Lower lobe of right lung (tissue), 2 donors: ENCODE results near the gene MLST8. TPM values are rescaled to one million over a fixed set of nuclear protein-coding genes. Genes with fewer than 3 reads are reported as not detected.

ENCODE experiments used
- ATAC-seq, 2 donors: fragments of 200-7000 bp; cut with Tn5 transposase; one replicate each; pipeline ENCODE4 v1.9.1; 2020 to 2022; ENCODE audit warnings: mild to moderate bottlenecking in 2 of 2, moderate library complexity in 2 of 2
- DNase-seq: peaks from one replicate; pipeline ENCODE4 v3.0.0-alpha.2; 2020
- H3K27ac ChIP-seq: fragments of 200-600 bp; one replicate; pipeline ENCODE4 v1.8.0; 2022
- H3K27me3 ChIP-seq: fragments of 200-600 bp; one replicate; pipeline ENCODE4 v1.8.0; 2022; ENCODE audit warnings: low read depth
- H3K36me3 ChIP-seq: fragments of 200-600 bp; one replicate; pipeline ENCODE4 v1.8.0; 2022; ENCODE audit warnings: mild to moderate bottlenecking
- H3K4me1 ChIP-seq: fragments of 200-600 bp; one replicate; pipeline ENCODE4 v1.8.0; 2022
- H3K4me3 ChIP-seq: fragments of 200-600 bp; one replicate; pipeline ENCODE4 v1.8.0; 2022; ENCODE audit warnings: mild to moderate bottlenecking
- H3K9me3 ChIP-seq: fragments of 200-600 bp; one replicate; pipeline ENCODE4 v1.8.0; 2022
- intact Hi-C: fragments of 100-400 bp; cut with DNase I; formaldehyde crosslinking; loops from one replicate; pipeline ENCODE4 v1.11.0; 2022
- total RNA-seq: library from RNA; stranded (reverse); fragmentation: NEBNext Ultra II Directional; extraction: Animal tissue kit (Norgen Biotek cat#: 25700); gene quantifications from one replicate; pipeline ENCODE4 v1.2.1, GENCODE V29; 2021
- TF ChIP-seq, protein P1 (sequence below): fragments of 200-600 bp; IDR thresholded peaks from one replicate; pipeline ENCODE4 v1.8.0; 2022; ENCODE audit warnings: antibody characterized with exemption, mild to moderate bottlenecking
- donor health status: DM: no; HTN: yes; CAD: no; lungs with severe emphysema.

Gene MLST8
- total RNA-seq, 1 donor from 2014 or later, result 26.6 TPM

DNA sequence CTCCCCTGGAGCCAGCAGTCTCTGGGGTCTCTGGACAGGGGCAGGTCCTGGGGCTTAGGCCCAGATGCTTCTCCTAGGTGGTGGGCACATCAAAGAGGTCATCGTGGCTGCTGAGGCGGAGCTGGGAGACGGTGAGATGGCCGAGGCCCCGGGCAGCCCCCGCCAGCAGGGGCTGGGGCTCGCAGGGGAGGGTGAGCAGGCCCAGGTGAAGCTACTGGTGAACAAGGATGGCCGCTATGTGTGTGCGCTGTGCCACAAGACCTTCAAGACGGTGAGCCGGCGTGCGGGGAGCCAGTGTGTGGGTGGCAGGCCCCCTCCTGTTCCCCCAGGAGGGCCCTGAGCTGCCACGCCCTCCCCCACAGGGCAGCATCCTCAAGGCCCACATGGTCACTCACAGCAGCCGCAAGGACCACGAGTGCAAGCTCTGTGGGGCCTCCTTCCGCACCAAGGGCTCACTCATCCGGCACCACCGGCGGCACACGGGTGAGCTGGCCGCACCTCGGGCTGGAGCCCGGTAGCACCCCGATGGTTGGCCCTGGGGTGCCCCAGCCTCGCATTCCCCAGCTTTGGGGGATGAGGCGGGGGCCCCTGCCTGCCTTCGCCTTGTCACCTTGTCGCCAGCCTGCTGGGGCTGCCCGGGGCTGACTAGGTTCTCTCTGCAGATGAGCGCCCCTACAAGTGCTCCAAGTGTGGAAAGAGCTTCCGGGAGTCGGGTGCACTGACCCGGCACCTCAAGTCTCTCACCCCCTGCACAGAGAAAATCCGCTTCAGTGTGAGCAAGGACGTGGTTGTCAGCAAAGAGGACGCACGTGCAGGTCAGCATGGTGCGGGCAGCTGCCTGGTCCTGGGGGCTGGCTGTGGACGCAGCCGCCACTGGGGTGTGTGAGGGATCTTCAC is 27.1 kb downstream of the MLST8 start:
- no peak overlapping the region for H3K4me3 ChIP-seq
- peaks cover 78% of the 10 kb centered on the region for H3K36me3 ChIP-seq
- intact Hi-C loops, result no loop called here
- DNase-seq (no peak), ATAC-seq (no peak)
- peaks cover 15% of the 10 kb centered on the region for H3K4me1 ChIP-seq
- no peaks in the 10 kb centered on the region for H3K9me3 ChIP-seq
- peaks cover 24% of the 10 kb centered on the region for H3K27me3 ChIP-seq
- TF ChIP-seq, protein P1, sequence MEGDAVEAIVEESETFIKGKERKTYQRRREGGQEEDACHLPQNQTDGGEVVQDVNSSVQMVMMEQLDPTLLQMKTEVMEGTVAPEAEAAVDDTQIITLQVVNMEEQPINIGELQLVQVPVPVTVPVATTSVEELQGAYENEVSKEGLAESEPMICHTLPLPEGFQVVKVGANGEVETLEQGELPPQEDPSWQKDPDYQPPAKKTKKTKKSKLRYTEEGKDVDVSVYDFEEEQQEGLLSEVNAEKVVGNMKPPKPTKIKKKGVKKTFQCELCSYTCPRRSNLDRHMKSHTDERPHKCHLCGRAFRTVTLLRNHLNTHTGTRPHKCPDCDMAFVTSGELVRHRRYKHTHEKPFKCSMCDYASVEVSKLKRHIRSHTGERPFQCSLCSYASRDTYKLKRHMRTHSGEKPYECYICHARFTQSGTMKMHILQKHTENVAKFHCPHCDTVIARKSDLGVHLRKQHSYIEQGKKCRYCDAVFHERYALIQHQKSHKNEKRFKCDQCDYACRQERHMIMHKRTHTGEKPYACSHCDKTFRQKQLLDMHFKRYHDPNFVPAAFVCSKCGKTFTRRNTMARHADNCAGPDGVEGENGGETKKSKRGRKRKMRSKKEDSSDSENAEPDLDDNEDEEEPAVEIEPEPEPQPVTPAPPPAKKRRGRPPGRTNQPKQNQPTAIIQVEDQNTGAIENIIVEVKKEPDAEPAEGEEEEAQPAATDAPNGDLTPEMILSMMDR, result no peak
- H3K27ac ChIP-seq, result no peak overlapping the region

DNA sequence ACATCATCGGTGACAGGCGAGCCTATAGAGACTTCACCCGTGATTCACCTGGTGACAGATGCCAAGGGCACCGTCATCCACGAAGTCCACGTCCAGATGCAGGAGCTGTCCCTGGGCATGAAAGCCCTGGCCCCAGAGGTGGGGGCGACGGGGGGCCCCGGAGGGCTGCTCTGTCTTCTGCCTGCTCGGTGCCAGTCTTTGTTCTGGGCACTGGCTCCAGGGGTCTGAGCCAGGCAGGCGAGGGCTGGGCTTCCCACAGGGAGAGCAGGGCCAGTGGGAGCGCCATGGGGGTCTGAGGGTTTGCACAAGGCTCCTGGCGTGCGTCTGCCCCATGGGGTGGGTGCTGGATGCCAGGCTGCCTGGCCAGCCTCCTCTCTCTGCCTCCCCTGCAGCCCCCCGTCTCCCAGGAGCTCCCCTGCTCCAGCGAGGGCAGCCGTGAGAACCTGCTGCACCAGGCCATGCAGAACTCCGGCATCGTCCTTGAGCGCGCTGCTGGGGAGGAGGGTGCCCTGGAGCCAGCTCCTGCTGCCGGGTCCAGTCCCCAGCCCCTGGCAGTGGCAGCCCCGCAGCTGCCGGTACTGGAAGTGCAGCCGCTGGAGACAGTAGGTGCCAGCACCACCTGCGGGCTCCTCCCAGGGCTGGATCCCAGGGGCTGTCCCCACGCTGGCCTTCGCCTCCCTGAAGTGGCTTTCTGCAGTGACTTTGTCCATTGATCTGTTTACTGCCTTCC is 28.0 kb downstream of the MLST8 start:
- Histone ChIP-seq H3K4me3 (no peak overlapping the region), H3K4me1 (peaks cover 24% of the 10 kb centered on the region), H3K27ac (no peak overlapping the region), H3K9me3 (no peaks in the 10 kb centered on the region), H3K27me3 (peaks cover 30% of the 10 kb centered on the region), H3K36me3 (peaks cover 75% of the 10 kb centered on the region)
- DNase-seq, result no peak
- intact Hi-C loops, result no loop called here
- no peak for ATAC-seq
- TF ChIP-seq, protein P1, result no peak

DNA sequence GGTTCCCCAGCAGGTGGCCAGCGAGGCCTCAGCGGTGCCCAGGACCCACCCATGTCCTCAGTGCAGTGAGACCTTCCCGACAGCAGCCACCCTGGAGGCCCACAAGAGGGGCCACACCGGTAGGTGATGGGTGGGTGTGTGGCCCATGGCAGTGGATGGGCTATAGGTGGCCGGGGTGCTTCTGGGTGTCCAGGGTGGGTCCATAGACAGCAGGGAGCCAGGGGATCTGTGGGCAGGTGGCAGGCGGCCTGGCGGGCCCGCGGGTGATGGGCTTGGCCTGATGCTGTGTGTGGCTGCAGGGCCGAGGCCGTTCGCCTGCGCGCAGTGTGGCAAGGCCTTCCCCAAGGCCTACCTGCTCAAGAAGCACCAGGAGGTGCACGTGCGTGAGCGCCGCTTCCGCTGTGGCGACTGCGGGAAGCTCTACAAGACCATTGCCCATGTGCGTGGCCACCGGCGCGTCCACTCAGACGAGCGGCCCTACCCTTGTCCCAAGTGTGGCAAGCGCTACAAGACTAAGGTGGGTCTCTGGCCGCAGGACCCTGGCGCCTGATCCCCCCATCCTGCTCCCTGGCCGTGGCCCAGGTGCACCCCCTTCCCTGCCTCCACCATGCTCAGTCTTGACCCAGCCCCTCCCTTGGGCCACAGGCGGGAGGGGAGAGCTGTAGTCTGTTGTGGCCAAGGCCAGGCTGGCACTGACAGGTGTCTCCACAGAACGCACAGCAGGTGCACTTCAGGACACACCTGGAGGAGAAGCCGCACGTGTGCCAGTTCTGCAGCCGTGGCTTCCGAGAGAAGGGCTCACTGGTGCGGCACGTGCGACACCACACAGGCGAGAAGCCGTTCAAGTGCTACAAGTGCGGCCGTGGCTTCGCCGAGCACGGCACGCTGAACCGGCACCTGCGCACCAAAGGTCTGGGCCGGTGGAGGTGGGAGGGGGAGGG is 28.9 kb downstream of the MLST8 start:
- TF ChIP-seq, protein P1, result no peak
- intact Hi-C loops, result no loop called here
- Histone ChIP-seq H3K4me3 (no peak overlapping the region), H3K36me3 (peaks cover 65% of the 10 kb centered on the region), H3K27me3 (peaks cover 30% of the 10 kb centered on the region), H3K27ac (no peak overlapping the region), H3K4me1 (peaks cover 25% of the 10 kb centered on the region), H3K9me3 (no peaks in the 10 kb centered on the region)
- ATAC-seq (no peak), DNase-seq (no peak)

DNA sequence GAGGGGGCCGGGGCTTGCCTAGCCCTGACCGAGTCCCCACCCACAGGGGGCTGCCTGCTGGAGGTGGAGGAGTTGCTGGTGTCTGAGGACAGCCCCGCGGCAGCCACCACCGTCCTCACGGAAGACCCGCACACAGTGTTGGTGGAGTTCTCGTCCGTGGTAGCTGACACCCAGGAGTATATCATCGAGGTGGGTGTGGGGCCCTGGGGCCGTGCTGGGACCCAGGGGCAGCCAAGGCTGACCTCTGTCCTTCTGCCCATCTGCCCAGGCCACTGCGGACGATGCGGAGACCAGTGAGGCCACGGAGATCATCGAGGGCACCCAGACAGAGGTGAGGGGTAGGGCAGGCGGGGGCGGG is 29.5 kb downstream of the MLST8 start:
- H3K27ac ChIP-seq, result no peak overlapping the region
- H3K36me3 ChIP-seq, result peaks cover 61% of the 10 kb centered on the region

More for the DNA sequence above, 29.5 kb downstream of the MLST8 start:
- peaks cover 30% of the 10 kb centered on the region for H3K27me3 ChIP-seq
- H3K4me1 ChIP-seq, result peaks cover 25% of the 10 kb centered on the region
- intact Hi-C loops, result no loop called here
- TF ChIP-seq, protein P1, result no peak
- no peaks in the 10 kb centered on the region for H3K9me3 ChIP-seq
- ATAC-seq, result no peak
- H3K4me3 ChIP-seq, result no peak overlapping the region
- DNase-seq, result no peak
